Posterior cingulate gyrus (tissue), 11 donors: ENCODE results near the gene CDH22.

Source experiments
- DNase-seq, 10 donors: peaks; one replicate each; pipeline versions ENCODE4 v3.0.0 to v3.0.0-alpha.2; 2020 to 2021; ENCODE audit warnings: mixed read lengths in 3 of 10
- intact Hi-C: fragments of 100-400 bp; cut with DNase I; formaldehyde crosslinking; loops from one replicate; pipeline ENCODE4 v1.15.1; 2023

CDH22 gene

DNA sequence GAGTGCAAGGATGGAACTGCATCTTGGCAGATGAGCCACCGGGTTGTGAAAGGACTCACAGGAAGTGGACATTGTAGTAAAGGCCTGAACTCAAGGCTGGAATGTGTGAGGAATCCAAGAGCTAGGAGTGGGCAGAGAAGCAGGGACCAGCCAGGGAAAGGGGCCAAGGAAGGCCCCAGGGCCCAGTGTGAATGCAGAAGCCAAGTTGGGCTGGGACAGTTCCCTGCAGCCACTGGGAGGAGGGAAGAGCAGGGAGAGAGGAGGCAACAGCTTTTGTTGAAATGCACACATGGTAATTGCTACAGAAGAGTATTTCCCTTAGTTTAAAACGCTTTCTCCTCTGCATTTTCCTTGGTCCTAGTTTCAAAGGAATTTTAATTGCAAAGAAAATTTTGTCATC is 34.6 kb downstream of the CDH22 start:
- intact Hi-C loops: no loop called here
- DNase-seq: no peak

DNA sequence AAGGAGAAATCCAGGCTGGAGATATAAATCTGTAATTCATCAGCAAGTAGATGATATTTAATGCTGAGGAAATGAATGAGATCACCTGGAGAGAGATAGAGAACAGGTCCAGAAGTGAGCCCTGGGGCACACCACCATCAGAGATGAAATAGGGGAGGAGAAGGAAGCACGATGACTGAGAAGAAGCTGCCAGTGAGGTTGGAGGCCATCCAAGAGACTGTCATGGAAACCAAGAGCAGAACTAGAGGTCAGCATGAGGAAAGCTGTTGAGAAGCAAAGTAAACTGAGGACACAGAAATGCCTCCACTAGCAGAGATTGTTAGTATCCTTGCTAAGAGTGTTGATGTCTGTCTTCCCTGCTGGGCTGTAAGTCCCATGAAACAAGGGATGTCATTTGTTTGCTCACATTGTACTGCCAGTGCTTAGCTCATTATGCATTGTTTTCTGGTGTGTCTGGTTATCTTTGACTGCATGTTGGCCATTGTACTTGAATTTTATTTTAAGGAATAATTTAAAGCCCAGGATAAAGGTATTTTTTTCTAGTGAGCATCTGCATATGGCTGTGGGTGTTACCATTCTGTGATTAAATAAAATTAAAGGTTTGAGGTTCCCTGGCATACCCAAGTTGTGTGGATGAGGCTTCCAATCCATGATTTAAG is 35.8 kb downstream of the CDH22 start:
- DNase-seq: no peak
- intact Hi-C loops: no loop called here

DNA sequence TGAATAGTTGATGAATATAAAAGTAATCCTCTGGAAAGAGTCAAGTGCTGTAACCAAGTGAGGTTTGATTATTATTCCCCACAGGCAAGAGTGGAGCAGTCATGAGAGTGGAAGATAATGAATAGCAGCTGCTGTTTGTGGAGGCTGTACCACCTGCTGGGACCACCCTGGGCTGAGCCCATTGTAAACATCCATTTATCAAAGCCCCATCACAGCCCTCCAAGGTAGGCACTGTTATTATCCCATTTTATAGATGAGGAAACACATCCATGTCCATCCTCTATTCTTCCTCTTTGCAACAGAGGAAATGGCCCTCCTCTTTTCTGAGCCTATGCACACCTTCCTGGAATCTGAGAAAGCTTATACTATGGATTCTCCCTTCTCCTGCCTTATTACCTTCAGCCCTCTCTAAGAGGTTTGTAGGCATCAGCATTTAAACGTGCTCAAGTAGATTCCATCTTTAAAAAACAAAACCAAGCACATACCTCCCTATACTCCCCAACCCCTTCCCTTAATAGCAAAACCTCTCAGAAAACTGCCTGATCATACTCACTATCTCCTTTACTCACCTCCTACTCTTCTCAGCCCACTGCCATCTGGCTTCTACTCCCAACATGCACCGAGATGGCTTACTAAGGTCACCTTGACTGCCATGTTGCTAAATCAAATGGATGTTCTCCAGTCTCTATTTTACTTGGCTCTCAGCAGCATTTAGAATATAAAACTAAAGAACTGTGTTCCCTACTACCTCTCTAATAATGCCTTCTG is 37.1 kb downstream of the CDH22 start:
- intact Hi-C loops: no loop called here
- no peak for DNase-seq

DNA sequence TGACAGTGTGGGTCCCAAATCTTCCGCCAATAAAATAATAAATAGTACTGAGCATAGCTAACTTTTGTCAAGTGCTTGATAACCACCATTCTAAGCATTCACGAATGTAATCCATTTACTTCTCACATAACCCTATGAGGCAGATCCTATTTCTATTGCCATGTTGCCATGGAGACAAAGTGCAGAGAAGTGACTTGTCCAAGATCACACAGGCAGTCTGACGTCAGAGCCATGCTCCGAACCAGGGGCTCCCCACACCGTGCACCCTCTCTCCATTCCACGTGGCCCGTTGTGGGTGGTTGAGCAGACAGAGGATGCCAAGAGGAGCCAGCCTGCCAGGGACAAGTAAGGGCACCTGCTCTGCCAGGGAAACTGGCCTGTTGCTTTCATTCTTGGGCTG is 38.9 kb downstream of the CDH22 start:
- DNase-seq: no peak
- intact Hi-C loops: no loop called here

DNA sequence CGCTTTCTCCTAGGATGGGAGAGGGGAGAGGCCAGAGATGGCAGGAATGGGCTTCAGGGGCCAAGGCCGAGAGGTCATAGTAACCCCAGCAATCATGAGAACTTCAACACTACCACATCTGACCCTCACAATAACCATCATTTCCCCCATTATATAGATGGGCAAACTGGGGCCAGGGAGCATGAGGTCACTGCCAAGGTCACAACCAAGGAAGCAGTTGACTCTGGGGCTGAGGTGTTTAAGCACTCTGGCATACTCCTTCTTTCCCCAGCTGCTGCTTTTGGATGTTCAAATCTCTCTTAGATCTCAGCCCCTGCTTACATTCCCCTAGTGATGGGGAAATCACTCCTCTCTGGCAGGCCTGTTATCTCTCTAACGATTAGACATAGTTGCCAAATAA is 39.6 kb downstream of the CDH22 start:
- intact Hi-C loops: no loop called here
- no peak for DNase-seq

DNA sequence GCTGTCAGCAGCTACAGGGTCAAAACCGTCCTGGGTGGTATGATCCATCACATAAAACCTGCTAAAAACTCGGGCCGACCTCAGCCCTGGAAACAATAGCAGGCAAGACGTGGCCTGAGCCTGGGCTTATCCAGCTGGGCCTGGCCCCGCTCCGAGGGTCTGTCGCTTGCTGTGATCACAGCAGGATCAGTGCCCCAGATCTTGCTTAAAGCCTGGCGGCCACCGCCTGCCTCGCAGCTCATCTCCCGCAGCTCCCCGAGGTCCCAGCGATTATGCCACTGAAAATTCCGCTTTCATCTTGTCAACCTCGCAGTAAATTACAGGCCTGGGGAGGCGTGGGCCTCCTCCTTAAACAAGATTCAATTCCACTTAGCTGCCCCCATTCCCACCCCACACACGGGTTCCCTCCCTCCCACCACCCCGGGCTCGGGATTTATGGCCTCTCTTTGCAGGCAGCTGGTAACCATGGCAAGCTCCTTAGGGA is 40.1 kb downstream of the CDH22 start:
- no peak for DNase-seq
- intact Hi-C loops: no loop called here

DNA sequence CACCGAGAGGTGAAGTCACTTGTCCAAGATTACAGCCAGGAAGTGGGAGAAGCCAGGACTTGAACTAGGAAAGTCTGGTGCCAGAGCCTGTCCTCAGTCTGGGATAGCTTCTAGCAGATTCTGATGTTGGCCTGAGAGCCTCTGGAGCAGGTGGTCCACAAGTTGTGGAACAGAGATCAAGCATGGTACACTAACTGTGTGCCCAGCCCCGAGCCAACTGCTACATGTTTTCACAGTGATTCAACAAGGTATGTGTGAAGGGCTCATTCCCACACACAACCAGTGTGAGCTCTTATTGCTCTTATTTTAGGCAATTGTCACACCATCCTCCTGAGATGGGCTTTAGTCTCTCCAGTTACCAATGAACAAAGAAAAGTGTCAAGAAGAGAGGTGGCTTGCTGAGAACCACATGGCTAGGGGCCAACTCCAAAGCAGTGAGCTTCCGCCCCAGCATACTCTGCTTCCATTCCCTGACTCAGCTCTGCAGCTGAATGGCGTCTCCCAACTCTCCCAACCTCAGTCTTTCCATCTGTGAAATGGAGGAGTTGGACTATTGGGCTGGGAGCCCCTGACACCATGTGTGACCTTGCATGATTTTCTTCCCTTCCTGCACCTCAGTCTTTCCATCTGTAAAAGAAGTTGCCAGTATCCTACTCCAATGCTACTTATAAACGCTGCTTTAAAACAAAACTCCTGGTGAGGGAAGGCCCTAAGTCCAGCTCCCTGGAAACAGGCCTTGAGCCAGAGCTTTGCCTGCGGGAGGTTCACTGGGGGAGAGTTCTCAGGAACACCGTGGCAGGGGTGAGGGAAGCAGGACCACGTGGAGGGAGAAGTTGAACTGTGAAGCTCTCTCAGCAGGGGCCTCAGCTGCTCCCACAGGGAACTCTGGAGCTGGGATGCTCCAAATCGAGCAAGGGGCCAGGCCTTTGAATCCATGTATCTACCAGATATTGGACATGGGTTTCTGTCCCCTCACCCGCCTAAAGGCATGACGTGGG is 40.9 kb downstream of the CDH22 start:
- peak in 3 of 10 donors; percentile 22 to 78 (median 49) for DNase-seq
- intact Hi-C loops: no loop called here

DNA sequence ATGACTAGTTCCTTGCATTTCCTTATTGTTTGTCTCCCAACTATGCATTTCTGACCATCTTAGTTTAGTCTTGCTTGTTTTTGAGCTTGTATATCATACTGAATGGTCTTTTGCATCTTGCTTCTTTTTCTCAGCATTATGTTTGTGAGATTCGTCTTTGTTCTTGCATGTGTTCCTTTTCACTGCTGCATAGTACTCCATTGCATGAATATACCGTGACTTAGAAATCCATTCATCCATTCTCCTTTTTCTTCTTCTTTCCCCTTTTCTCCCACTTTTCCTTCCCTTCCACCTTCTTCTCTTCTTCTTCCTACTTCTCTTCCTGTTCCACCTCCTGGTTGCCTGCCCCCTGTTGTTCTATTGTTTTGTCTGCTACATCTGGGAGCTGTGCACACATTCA is 42.8 kb downstream of the CDH22 start:
- intact Hi-C loops: no loop called here

DNA sequence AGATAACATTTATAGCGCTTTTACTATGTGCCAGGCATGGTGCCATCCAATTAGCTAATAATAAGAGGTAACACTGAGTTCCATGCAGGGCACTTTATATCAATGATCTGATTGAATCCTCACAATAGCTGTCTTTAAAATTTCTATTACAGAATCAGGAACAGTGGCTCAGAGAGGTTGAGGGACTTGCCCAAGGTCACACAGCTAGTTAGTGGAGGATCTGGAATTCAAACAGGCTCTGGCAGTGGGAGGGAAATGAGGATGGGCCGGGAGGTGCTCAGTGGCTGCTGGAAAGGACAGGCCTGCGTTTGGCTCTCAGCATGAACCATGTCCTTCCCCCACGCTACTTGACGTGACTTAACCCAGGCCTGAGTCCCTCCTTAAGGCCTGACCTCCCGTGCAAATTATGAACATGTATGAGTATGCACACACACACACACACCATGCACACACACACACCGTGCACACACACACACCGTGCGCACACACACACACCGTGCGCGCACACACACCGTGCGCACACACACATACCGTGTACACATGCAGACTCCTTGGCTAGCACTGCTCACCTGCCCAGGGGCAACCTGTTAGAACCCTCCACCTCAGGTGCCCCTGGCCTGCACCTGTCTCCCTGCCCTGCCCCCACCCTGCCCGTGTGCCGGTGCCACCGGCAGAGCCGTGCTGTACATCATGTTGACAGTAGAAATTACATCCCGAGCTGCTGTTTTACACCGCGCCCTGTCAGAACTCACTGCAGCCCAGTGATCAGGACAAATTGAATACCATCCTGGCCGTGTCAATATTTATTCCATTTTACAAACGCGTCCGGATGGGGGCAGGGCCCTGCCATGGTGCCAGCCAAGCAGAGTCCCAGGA is 43.7 kb downstream of the CDH22 start:
- intact Hi-C loops: no loop called here
- peak in 1 of 10 donors; percentile 70 for DNase-seq

More for the DNA sequence above, 42.8 kb downstream of the CDH22 start:
- no peak for DNase-seq

DNA sequence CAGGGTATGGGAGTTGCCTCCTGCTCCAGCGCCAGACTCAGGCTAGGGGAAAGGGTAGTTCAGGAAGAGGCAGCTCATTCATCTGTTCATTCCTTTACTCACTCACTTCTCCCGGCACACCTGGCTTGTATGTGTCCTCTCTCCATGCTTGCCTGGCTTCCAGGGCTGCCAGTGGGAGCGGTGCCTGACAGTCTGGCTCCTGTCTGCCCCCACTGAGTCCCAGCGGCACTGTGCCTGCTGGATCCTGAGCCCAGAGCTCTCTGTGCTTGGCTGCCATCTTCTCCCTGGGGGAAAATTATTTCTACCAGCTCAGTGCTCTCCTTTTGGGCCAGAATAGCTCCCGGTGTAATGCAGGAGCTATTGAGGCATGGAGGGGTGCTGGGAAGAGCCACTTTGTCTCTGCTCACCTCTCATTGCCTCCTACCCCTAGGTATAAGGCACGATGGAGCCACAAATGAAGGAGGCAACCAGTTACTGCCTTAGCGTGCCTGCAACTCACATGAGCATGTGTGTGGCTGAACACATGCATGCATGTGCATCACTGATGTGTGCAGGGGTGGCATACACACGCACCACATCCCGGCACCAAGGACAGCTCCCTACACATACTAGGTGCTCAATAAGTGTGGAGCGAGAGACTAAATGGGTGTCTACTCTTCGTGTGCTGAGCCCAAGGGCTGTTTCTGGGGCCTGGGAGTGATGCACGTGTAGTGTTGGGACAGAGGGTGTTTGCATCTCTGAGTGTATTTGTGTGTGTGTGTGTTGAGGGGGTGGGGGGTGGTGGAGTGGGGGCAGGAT is 46.6 kb downstream of the CDH22 start:
- intact Hi-C loops: no loop called here
- DNase-seq: peak in 2 of 10 donors; percentile 77 to 78

DNA sequence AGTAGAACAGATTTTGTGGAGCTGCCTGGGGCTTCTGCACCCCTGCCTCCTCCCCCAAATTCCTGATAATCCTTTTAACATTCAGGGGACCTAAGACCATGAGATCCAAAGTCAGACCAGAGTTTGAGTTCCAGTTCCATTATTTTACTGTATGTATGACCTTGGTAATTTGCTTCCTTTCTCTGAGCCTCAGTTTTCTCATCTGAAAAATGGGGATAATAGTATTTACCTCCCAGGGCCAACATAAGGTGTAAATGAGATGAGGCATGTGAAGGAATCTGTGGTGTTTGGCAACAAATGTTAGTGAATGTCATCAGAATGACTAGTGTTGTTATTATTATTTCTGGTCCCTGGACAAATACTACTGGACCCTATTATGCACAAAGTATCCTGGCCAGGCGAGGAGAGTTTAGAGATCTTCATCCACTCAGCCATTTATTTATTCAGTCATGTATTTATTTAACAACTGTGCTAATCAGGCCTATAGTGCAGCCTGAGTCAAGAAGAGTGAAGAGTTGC is 47.3 kb downstream of the CDH22 start:
- intact Hi-C loops: no loop called here
- no peak for DNase-seq

DNA sequence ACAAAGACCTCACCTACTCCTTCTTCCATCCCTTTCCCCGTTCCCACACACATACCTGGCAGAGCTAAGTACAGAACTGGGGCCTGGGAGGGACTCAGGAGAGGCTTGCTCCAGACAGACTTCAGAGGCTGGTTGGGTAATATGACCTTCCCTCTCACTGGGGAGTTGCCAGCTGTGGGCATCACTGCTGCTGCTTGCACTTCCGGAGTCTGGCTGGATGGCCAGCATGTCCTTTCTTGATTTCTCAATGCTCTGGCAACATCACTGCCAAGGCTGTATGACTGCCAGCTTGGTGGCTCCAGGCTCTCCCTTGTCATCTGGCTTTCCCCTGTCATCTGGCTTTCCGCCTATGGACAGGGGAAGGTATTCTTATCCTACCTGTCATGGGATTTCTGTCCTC is 47.8 kb downstream of the CDH22 start:
- intact Hi-C loops: no loop called here
- DNase-seq: peak in 2 of 10 donors; percentile 68 to 73

DNA sequence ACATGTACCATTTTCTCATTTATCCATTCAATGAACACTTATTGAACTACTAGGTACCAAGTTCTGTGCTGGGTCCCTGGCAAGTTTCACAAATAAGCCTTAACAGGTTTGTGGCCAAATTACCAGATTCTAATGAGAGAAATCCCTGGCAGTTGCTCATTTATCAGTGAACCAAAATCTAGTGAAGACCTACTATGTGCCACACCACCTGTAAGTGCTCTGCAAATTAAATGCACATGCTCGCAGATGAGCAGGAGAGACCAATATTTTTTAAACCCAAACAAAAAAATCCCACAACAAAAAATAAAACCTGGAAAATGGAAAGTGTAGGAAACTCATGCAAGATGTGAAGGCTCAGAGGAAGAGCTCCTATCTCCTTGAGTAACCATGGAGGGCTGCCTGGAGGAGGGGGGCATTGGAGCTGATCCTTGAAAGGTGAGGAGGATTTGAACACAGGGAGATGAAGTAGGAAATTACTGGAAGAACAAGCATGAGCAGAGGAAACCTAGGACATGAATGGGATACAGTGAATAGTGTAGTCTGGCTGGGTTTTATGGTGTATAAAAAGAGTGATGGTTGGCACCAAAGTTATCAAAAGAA is 48.9 kb downstream of the CDH22 start:
- DNase-seq: peak in 1 of 10 donors; percentile 5
- intact Hi-C loops: no loop called here

DNA sequence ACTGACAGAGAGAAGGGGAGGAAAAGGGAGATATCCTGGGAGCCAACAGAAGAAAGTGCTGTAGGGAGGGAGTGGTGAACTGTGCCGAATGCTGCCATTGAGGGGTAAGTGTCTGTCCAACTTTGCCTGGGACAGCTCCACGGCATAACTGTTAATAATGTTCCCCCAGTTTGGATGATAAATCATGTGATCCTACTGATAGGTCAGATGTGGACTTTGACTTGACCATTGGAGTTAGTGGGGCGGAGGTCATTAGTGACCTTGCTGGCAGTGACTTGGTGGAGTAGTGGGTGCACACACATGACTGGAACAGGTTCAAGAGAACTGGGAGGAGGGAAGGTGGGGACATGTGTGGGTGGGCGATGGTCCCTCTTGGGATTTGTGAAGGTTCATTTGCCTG is 50.4 kb downstream of the CDH22 start:
- DNase-seq: no peak
- intact Hi-C loops: no loop called here

DNA sequence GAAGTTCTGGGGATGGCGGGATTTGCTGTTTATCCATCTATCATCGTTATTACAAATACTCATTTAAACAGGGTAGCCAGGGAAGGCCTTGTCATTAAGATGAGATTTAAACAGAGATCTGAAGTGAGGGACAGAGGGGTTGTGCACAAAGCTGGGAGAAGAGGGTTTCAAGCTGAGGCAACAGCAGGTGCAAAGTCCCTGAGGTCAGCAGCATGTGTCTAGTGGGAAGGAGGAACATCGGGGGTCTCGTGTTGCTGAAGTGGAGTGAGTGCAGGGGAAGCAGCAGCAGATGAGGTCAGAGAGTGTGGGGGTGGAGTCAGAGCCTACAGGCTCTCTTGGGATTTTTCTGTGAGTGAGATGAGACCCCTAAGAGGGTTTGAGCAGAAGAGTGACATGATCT is 52.0 kb downstream of the CDH22 start:
- peak in 1 of 10 donors; percentile 22 for DNase-seq

DNA sequence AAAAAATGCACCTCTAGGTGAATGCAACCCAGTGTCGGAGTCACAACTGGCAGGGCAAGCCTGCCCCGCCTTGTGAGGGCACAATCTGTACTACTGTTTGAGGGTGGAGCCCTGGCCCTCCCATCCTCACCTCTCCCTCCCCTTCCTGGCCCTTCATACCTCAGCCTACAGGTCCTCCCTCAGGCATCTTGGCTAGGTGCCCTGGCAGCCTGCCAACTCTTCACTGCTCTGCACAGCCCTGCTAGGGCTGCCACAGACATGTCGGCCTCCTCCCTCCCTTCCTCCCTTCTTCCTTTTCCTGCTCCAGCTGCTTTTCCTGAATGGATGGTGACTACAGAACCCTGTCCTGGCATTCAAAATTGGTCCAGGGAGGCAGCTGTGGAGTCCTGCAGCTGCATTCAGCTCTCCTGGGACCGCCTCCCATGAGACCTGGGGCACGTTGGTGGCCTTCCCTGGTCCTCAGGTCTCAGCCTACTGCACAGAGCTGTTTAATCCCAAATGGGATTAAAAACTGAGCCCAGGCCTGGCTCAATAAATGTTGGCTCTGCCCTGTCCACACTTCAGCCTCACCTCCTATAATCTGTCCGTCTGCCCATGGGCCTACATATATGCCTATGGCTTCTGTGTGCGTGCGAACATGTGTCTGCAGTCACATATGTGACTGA is 52.7 kb downstream of the CDH22 start:
- intact Hi-C loops: no loop called here
- DNase-seq: peak in 8 of 10 donors; percentile 34 to 92 (median 56)

More for the DNA sequence above, 52.0 kb downstream of the CDH22 start:
- intact Hi-C loops: no loop called here

DNA sequence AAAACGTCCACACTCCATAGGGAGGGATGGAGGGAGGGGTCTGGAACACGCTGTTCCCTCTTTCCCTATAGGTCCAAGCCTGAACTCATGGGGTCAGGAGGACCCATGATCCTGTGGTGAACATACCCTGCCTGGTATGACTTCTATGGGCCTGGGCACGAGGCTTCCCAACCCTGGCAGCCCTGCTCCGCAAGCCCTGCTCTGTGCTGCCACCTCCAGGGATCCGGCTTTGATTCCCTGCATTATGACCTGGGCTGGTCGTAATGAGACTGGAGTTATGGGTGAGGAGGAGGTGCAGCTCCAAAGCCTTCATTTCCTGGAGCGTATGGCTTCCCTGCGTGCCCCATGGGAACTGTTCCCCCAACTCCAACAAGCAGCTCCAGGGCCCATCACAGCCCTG is 54.9 kb downstream of the CDH22 start:
- intact Hi-C loops: no loop called here
- peak in 5 of 10 donors; percentile 22 to 82 (median 39) for DNase-seq
